Measurements from ENCODE around the gene PTPN13.

Gene PTPN13

DNA sequence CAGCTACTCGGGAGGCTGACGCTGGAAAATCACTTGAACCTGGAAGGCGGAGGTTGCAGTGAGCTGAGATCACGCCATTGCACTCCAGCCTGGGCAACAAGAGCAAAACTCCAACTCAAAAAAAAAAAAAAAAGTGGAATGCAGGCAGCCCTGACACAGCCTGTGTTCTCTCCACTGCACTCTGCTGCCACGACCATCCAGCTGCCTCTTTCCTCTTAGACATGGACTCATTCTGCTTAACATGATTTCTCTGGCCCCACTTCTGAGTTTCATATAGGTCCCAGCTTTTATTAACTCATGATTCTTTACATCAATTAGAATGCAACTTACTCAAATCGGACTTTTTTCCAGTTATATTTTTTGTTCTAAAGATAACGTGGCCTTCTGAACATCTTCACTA is 225.4 kb downstream of the PTPN13 start:
- POLR2A ChIA-PET (ENCODE audit: low non-redundant PET): no interaction called here
- CTCF ChIA-PET: interaction anchor here (0.7 kb wide), 1 partner anchor 38 kb away, joined by 5 read pairs; no protein-coding TSS in a partner anchor
- TF ChIP-seq, protein P1, sequence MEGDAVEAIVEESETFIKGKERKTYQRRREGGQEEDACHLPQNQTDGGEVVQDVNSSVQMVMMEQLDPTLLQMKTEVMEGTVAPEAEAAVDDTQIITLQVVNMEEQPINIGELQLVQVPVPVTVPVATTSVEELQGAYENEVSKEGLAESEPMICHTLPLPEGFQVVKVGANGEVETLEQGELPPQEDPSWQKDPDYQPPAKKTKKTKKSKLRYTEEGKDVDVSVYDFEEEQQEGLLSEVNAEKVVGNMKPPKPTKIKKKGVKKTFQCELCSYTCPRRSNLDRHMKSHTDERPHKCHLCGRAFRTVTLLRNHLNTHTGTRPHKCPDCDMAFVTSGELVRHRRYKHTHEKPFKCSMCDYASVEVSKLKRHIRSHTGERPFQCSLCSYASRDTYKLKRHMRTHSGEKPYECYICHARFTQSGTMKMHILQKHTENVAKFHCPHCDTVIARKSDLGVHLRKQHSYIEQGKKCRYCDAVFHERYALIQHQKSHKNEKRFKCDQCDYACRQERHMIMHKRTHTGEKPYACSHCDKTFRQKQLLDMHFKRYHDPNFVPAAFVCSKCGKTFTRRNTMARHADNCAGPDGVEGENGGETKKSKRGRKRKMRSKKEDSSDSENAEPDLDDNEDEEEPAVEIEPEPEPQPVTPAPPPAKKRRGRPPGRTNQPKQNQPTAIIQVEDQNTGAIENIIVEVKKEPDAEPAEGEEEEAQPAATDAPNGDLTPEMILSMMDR (conservative IDR thresholded peaks at IDR 0.05; ENCODE audit: low read depth): no peak
- no peak overlapping the region for H3K27ac ChIP-seq
- DNase-seq (ENCODE audit: low spot score): no peak

GRCh38 chr4:86821151-86821550 is 227.0 kb downstream of the PTPN13 start:
- POLR2A ChIA-PET (ENCODE audit: low non-redundant PET): interaction anchor here (0.6 kb wide), 1 partner anchor 31 kb away, joined by 4 read pairs; no protein-coding TSS in a partner anchor

GRCh38 chr4:86822136-86822535 is 228.0 kb downstream of the PTPN13 start:
- TF ChIP-seq, protein P1 (conservative IDR thresholded peaks at IDR 0.05; ENCODE audit: low read depth): no peak
- DNase-seq (ENCODE audit: low spot score): no peak
- ChIA-PET CTCF (no interaction called here), POLR2A (ENCODE audit: low non-redundant PET) (no interaction called here)
- H3K27ac ChIP-seq: no peak overlapping the region

More at GRCh38 chr4:86821151-86821550, 227.0 kb downstream of the PTPN13 start:
- TF ChIP-seq, protein P1 (conservative IDR thresholded peaks at IDR 0.05; ENCODE audit: low read depth): no peak
- CTCF ChIA-PET: no interaction called here
- no peak for DNase-seq (ENCODE audit: low spot score)
- no peak overlapping the region for H3K27ac ChIP-seq

- no peak overlapping the region for H3K27ac ChIP-seq
- TF ChIP-seq, protein P1 (conservative IDR thresholded peaks at IDR 0.05; ENCODE audit: low read depth): no peak
- ChIA-PET POLR2A (ENCODE audit: low non-redundant PET) (no interaction called here), CTCF (no interaction called here)
- no peak for DNase-seq (ENCODE audit: low spot score)
Measured at GRCh38 chr4:86825511-86825910, 231.4 kb downstream of the PTPN13 start.

DNA sequence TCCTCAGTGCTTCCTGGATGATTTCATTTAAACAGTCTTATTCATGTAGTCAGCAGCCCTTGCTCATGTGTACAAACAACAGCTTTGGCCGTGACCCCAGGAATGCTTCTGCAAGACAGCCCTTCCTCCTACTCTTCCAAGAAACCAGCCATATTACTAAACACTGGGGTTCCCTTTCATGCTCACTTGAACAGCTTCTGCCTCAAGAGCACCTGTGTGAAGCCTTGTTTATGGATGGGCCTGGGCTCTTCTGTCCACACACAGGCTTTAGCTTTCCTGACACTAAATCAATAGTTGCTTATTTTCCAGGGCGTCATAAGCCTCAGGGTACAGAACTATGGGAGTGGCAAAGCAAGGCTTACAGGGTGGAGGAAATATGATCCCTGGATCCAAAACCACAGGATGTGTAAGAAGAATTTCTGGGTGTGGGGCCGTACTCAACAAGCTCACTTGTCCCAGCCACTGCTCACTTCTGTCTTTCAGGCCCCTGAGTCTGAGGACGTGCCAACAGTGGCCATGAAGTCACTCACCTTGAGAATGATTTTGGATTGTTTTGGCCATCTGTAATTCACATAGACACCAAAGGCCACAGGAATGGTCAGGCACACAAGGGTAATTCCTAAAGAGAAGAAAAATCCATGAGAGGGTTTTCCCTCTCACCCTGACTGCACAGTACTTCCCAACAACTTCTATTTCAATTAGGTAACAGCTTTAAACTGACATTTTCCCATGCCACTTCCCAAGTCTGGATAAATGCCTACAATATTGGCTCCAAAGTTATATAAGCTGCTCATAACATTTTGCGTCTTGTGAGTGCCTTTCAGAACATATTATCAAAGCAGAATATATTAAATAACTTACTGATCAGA is 237.4 kb downstream of the PTPN13 start:
- peak overlapping the region; percentile 91 for H3K27ac ChIP-seq
- POLR2A ChIA-PET (ENCODE audit: low non-redundant PET): no interaction called here
- TF ChIP-seq, protein P1 (conservative IDR thresholded peaks at IDR 0.05; ENCODE audit: low read depth): no peak
- CTCF ChIA-PET: interaction anchor here (0.5 to 1.0 kb wide), 4 partner anchors 13 to 1131 kb away, joined by 3 to 6 read pairs (median 3); no protein-coding TSS in a partner anchor
- DNase-seq (ENCODE audit: low spot score): peak; percentile 89

DNA sequence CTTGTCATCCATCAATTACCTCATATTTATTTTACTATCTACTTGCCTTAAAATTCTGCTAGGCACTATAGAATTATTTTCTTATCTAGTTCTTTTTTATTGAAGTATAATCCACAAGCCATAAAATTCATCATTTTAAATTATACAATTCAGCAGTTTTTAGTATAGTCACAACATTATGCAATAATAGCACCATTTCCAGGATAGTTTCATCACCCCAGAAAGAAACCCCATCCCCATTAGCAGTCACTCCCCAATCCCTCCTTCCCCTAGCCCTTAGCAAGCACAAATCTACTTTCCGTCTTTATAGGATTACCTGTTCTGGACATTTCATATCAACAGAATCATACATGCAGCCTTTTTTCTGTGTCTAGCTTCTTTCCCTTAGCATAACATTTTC is 239.5 kb downstream of the PTPN13 start:
- no peak for DNase-seq (ENCODE audit: low spot score)
- POLR2A ChIA-PET (ENCODE audit: low non-redundant PET): no interaction called here
- TF ChIP-seq, protein P1 (conservative IDR thresholded peaks at IDR 0.05; ENCODE audit: low read depth): no peak
- no peak overlapping the region for H3K27ac ChIP-seq
- CTCF ChIA-PET: no interaction called here

Measured in RWPE1 (cell line).